ENCODE results near the gene JUN. TPM values are rescaled to one million over a fixed set of nuclear protein-coding genes. Genes with fewer than 3 reads are reported as not detected.

The JUN gene
- total and polyA plus RNA-seq, 10 donors, result 8.3 to 162 (median 42.2) TPM

DNA sequence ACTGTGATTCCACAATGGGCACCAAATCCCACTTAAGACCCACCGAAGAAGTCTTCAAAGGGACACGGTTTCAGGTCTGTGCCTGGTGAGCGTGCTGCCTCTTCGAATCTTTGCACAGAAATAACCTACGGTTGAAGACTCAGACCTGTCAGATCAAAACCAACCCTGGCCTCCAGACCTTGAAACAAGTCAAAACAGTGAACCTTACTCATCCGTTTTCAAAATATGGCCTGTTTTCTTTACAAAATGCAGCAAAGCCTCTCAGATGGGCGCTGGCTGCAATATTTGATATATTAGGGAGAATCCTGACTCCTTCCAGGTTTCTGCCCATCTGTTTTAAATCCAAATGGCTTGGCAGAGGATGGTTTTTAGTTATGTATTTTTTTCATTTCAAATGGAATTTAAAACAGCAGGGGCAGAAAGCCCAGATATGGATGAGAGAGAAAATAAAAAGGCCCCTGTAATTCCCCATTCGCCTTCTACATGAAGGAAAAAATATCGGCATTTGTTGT is 14.0 kb downstream of the JUN start:
- no peak overlapping the region for H3K27ac ChIP-seq
- no peak for DNase-seq
- H3K4me1 ChIP-seq, result peaks cover 3 to 19% (median 12%) of the 10 kb centered on the region in 6 donors
- H3K4me3 ChIP-seq, result no peak overlapping the region
- H3K27me3 ChIP-seq (replicated peaks in 1 of 7), result peaks cover 0 to 9% (median 0%) of the 10 kb centered on the region in 7 donors
- H3K36me3 ChIP-seq, result no peaks in the 10 kb centered on the region
- no peaks in the 10 kb centered on the region for H3K9me3 ChIP-seq
- TF ChIP-seq, protein P1, sequence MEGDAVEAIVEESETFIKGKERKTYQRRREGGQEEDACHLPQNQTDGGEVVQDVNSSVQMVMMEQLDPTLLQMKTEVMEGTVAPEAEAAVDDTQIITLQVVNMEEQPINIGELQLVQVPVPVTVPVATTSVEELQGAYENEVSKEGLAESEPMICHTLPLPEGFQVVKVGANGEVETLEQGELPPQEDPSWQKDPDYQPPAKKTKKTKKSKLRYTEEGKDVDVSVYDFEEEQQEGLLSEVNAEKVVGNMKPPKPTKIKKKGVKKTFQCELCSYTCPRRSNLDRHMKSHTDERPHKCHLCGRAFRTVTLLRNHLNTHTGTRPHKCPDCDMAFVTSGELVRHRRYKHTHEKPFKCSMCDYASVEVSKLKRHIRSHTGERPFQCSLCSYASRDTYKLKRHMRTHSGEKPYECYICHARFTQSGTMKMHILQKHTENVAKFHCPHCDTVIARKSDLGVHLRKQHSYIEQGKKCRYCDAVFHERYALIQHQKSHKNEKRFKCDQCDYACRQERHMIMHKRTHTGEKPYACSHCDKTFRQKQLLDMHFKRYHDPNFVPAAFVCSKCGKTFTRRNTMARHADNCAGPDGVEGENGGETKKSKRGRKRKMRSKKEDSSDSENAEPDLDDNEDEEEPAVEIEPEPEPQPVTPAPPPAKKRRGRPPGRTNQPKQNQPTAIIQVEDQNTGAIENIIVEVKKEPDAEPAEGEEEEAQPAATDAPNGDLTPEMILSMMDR (IDR thresholded peaks at IDR 0.05 in 8 of 11, conservative IDR thresholded peaks at IDR 0.05 in 3 of 11), result no peak
- intact Hi-C loops (cut with DNase I; ENCODE audit: low total_unique reads), result no loop called here
- 72 to 85% (median 79%) methylated on average over 9 of the region's 9 CpGs for WGBS, 5 donors

DNA sequence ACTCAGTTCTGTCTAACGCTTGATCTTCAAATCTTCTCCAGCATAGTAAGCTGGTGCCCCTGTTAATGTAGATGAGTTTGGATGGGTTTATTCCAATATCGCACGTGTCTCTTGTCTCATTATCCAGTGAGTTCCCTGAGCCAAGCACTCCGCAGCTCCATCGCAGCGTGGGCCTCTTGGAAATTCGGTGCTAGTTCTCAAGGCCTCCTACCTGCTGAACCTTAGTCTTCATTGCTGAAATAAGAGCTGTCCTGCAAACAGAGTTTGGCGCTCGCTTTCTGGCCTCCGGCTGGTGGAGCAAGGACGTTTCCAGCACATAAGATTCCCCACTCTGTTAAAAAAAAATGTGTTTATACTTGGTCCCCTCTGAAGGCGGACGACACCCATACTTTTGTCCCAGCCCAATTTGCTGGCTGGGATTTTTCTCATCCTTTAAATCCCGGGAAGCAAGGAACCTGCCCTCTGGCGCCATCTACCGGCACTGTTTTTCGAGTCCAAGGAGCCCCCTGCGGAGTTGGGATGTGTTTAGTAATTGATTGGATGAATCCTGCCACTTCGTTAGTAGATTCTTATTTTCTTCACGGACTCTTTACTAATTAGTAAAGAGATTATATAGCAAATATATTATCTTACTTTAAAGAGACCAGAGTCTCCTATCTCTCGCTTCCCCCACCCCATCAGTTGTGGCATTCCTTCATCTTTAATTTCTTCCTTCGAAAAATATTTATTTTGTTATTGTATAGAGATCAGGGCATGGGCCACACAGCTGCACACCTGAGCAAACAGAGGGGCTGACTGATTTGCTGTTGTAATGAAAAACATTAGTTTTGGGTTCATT is 14.7 kb downstream of the JUN start:
- 48 to 54% (median 49%) methylated on average over 22 of the region's 22 CpGs for WGBS, 5 donors
- no peaks in the 10 kb centered on the region for H3K36me3 ChIP-seq
- TF ChIP-seq, protein P1 (IDR thresholded peaks at IDR 0.05 in 8 of 11, conservative IDR thresholded peaks at IDR 0.05 in 3 of 11), result peak in 10 of 11 experiments; percentile 19 to 85 (median 64)
- TF ChIP-seq POLR2AphosphoS5 (IDR thresholded peaks at IDR 0.05), result no peak
- H3K27ac ChIP-seq, result no peak overlapping the region
- DNase-seq, result peak; percentile 76
- peaks cover 0 to 9% (median 0%) of the 10 kb centered on the region in 7 donors for H3K27me3 ChIP-seq (replicated peaks in 1 of 7)
- no peaks in the 10 kb centered on the region for H3K9me3 ChIP-seq
- H3K4me3 ChIP-seq, result no peak overlapping the region
- peaks cover 3 to 18% (median 12%) of the 10 kb centered on the region in 6 donors for H3K4me1 ChIP-seq
- intact Hi-C loops (cut with DNase I; ENCODE audit: low total_unique reads), result no loop called here

DNA sequence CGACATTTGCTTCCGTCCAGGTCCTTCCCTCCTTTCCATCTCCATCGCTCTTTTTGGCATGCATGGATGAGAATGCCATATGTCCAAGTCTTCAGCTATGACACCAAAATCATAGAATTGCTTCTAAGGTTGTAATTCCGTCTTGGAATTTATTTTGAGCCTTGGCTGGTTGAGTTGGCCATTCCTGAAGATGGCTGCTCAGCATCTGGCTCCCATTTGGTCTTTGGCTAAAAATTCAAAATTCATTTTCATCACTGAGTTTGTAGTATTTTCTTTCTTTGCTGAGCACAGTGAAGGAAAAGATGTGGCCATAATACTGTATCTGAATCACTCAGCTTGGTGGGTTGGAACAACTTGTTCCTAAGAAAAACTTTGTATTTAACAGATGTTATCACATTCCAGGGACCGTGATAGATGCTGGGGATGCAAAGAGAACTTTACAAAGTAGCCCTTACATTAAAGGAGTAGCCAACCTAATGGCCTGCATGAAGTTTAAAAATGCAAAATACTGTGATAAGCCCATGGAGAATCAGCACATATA is 15.6 kb downstream of the JUN start:
- DNase-seq, result no peak
- no peaks in the 10 kb centered on the region for H3K9me3 ChIP-seq
- intact Hi-C loops (cut with DNase I; ENCODE audit: low total_unique reads), result no loop called here
- peaks cover 1 to 9% (median 4%) of the 10 kb centered on the region in 6 donors for H3K4me1 ChIP-seq
- TF ChIP-seq, protein P1 (IDR thresholded peaks at IDR 0.05 in 8 of 11, conservative IDR thresholded peaks at IDR 0.05 in 3 of 11), result no peak
- no peak for TF ChIP-seq POLR2AphosphoS5 (IDR thresholded peaks at IDR 0.05)
- no peak for TF ChIP-seq POLR2A (IDR thresholded peaks at IDR 0.05)
- 91 to 98% (median 92%) methylated on average over 5 of the region's 5 CpGs for WGBS, 5 donors
- H3K27ac ChIP-seq, result no peak overlapping the region
- no peaks in the 10 kb centered on the region for H3K36me3 ChIP-seq
- H3K27me3 ChIP-seq (replicated peaks in 1 of 7), result peaks cover 0 to 9% (median 0%) of the 10 kb centered on the region in 7 donors
- no peak overlapping the region for H3K4me3 ChIP-seq

DNA sequence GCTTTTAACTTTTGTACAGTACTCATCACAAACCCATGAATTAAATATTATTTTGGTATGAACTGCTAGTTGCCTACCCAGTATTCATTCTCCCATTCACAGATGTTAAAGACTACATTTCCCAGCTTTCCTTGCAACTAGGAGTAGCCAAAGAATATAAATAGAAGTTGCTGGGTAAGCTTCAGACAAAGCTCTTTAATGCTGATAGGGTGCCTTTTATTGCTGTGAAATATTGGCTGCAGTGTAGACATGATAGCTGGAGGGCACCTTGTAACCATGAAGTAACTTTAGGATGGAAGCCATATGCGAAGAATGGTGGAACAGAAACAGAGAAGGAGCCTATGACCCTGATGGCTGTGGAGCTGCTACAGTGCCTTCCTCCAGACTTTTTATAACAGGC is 16.7 kb downstream of the JUN start:
- Histone ChIP-seq H3K27ac (no peak overlapping the region), H3K4me1 (peaks cover 0 to 5% (median 0%) of the 10 kb centered on the region in 6 donors), H3K9me3 (no peaks in the 10 kb centered on the region), H3K4me3 (no peak overlapping the region), H3K27me3 (replicated peaks in 1 of 7) (peaks cover 0 to 9% (median 0%) of the 10 kb centered on the region in 7 donors), H3K36me3 (no peaks in the 10 kb centered on the region)
- no peak for DNase-seq
- TF ChIP-seq POLR2AphosphoS5 (IDR thresholded peaks at IDR 0.05), result no peak
- TF ChIP-seq, protein P1 (IDR thresholded peaks at IDR 0.05 in 8 of 11, conservative IDR thresholded peaks at IDR 0.05 in 3 of 11), result no peak
- TF ChIP-seq POLR2A (IDR thresholded peaks at IDR 0.05), result no peak
- intact Hi-C loops (cut with DNase I; ENCODE audit: low total_unique reads), result no loop called here
- 86 to 100% (median 96%) methylated on average over 1 of the region's 1 CpG for WGBS, 5 donors
